Suppressor macrophage treated with lipopolysaccharide for 4 hours (primary cell): ENCODE data around the gene MRAP2.
"Not testable (repeated sequence)": the region's sequence is repeated elsewhere in the genome, so short reads cannot be mapped to it uniquely, and the experiment has no call there.

Experiments
- DNase-seq: peaks from one replicate; pipeline ENCODE4 v3.0.0-alpha.2; 2020

Gene MRAP2

GRCh38 chr6:84033523-84034451 is at the start of gene MRAP2:
TSS of gene MRAP2 (plus strand) at chr6:84033772. CDS start at chr6:84055319, 21,547 bp downstream.
- DNase-seq, result peak; percentile 1

GRCh38 chr6:83984411-83984810 is 49.2 kb upstream of the MRAP2 start:
- no peak for DNase-seq

DNA sequence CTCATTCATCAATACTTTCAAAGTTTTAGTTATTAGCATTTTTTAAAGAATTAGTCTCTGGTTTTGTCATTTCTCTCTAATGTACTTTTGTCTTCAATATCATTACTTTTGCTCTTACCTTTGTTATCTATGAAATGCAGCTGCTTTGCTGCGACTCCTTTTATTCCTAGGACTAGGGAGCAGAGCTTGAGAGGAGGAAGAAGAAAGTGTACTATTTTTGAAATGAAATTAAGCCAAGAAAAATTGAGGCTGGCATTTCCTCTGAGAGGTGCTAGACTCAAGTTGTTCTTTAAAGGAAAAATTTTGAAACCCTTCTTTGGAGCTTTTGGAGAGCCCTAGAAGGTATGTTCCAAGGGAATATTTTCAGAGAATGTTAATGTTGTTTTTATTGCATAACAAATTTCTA is 48.3 kb upstream of the MRAP2 start:
- no peak for DNase-seq

- no peak for DNase-seq
Measured at GRCh38 chr6:83985715-83986114, 47.9 kb upstream of the MRAP2 start.

DNA sequence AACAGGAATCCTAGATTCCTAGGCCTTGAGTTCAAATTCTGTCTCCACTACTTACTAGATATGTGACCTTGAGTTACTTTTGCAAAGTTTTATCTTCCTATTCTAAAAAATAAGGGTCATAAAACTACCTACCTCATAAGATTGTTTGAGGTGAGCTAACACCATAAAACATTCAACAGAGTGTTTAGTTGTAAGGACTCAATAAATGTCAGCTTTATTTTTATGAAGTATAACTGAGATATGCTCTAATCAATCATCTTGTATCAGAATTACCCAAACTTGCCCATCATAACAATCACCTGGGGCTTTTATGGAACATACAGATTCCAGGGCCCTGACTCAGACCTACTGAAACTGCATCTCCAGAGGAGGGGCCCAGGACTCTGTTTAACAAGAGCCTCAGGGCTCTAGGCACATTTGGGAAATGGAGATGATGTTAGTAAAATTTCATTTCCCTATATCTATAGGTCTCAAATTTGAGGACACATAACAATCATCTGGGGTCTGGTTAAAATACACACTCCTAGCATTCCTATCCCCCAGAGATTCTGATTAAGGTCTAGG is 35.5 kb upstream of the MRAP2 start:
- no peak for DNase-seq

- no peak for DNase-seq
Measured at GRCh38 chr6:84001119-84001518, 32.5 kb upstream of the MRAP2 start.

GRCh38 chr6:84002226-84002625 is 31.3 kb upstream of the MRAP2 start:
- DNase-seq, result no peak

GRCh38 chr6:84003131-84003530 is 30.4 kb upstream of the MRAP2 start:
- DNase-seq, result no peak

GRCh38 chr6:84003654-84004053 is 29.9 kb upstream of the MRAP2 start:
- no peak for DNase-seq

DNA sequence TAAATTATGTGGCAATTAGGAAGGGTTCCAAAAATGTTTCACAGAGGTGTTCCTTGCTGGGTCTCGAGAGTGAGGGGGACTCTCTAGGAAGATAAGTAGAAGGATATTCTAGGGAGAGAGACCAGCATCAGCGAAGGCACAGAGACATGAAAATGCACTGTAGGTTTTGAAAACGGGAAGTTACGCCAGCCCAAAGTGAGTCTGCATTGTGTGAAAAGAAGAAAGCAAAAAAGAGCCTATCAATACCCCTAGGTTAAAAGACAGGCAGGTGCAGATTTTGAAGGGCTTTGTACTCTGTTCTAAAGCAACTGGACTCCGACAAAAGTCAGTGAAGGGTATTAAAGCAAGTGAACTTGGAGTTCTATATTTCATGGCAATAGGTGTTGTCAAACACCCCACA is 25.7 kb upstream of the MRAP2 start:
- DNase-seq, result no peak

- DNase-seq, result no peak
Measured at GRCh38 chr6:84013354-84013753, 20.2 kb upstream of the MRAP2 start.

- no peak for DNase-seq
Measured at GRCh38 chr6:84013931-84014330, 19.6 kb upstream of the MRAP2 start.

DNA sequence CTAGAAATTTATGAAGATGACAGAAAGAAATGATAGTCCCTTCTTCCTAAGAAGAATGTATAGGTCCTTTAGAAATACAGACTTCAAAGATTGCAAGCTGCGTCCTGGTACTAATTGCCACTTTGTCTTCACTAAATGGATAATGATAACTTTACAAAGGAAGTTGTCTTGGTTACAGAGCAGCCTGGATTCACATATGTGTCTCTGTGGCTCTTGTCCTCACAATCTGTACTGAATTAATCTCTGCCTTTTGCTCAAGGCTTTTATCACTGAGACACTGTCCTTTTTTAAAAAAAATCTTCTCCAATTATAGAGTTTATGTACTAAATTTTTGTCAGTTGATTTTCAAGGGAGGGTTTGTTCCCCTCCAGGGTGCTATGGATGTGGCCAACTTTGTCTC is 17.5 kb upstream of the MRAP2 start:
- DNase-seq, result no peak

- no peak for DNase-seq
Measured at GRCh38 chr6:84017709-84018452, 15.7 kb upstream of the MRAP2 start.

DNA sequence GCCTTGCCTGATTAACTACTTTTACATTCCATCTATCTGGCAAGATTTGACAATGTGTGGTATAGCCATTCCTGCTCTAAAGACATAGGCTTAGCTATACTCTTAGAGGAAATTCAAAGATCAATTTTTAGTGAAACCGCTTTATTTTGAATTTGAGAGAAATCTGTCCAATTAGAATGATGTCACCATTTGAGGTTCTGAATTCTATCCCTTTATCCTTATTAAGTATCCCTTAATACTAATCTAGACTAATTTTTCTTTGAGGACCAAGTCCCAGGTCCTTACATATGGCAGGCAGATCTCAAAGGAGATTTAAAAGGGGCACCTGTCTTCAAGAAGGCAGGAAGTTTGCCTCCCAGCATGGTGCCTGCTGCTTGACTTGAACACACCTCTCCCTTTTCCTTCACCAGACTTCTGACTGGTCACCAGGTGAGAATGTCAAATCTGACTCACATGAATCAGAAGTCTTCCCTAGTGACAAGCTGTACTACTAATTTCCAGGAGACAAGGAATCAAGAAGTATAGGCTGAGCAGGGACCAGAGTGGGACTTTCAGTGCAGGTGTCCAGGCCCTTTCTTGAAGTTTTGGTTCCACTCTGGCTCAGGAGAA is 15.0 kb upstream of the MRAP2 start:
- no peak for DNase-seq

DNA sequence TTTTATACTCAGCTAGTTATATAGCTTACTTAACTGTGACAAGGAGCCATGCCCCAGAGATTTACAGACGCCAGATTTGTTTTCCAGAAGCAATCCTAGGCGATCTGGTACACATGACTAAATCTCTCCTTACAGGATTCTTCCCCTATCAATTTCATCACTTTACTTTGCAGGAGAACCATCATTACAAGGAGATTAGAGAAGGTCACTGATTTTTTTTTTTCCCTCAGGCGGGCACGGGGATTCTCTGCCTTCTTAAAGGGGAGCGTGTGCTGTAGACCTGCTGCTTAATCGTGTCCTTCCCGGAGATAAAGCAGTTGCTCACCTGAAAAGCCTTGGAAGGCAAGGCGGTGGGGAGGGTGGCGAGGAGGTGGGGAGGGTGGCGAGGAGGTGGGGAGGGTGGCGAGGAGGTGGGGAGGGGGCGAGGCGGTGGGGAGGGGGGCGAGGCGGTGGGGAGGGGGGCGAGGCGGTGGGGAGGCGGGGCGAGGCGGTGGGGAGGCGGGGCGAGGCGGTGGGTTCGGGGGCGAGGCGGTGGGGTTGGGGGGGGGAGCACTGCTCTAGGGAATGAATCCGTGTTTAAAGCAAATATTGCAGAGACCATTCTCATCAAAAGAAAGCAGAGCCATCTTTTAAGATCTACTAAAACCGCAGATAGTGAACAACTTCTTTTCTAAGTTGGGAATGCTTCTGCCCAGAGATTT is 14.3 kb upstream of the MRAP2 start:
- DNase-seq, result no peak

- no peak for DNase-seq
Measured at GRCh38 chr6:84019842-84020211, 13.7 kb upstream of the MRAP2 start.

DNA sequence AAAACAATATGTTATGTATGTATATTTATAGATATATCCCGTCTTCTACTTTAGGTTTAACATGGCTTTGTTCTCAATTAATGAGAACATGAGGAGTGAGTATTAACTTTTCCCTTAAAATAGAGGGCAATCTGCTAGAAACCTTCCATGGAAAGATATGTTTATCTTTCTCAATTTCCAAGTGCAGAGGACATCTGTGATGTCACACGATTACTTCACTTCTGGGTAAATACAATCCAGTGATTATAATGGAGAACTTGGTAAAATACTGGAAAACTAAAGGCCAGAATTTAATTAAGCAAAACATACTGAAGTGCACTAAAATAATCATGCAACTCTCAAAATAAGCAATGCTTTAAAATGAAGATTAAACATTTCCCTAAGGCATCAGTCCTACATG is 11.9 kb upstream of the MRAP2 start:
- DNase-seq, result no peak

DNA sequence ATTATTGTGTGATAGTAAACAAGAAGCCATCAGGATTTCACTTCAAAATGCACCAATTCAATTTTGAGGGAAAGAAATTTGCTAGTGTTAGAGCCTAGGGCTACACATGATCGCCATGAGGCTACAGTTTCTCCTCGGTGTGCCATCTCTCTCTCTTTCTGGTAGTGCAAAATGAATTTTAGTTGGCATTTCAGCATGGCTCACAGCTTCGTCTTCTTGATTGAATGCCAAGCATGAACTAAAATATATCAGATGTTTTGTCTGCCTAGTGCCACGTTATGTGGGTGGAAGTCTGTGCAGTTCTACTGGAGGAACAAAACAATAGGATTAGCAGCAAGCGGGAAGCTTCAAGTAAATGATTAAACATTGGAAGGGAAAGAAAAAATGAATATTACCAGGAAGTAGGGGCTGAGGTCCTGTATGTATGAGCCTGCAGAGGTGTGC is 6.8 kb upstream of the MRAP2 start:
- no peak for DNase-seq

- no peak for DNase-seq
Measured at GRCh38 chr6:84027340-84028181, 6.0 kb upstream of the MRAP2 start.

GRCh38 chr6:84028350-84028749 is 5.2 kb upstream of the MRAP2 start:
- no peak for DNase-seq

DNA sequence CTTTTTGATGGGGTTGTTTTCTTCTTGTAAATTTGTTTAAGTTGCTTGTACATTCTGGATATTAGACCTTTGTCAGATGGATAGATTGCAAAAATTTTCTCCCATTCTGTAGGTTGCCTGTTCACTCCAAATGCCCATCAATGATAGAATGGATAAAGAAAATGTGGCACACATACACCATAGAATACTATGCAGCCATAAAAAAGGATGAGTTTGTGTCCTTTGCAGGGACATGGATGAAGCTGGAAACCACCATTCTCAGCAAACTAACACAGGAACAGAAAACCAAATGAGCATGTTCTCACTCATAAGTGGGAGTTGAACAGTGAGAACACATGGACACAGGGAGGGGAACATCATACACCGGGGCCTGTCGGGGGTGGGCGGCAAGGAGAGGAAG is 1.6 kb upstream of the MRAP2 start:
- not testable (repeated sequence) for DNase-seq
